ENCODE results near the gene L3HYPDH. TPM values are rescaled to one million over a fixed set of nuclear protein-coding genes. Genes with fewer than 3 reads are reported as not detected.

Gene L3HYPDH
- total and polyA plus RNA-seq, 2 of the 13 experiments (the other 11 are each of a cell fraction or from before 2014, with no cell fraction given): 30.5 to 36.6 TPM

DNA sequence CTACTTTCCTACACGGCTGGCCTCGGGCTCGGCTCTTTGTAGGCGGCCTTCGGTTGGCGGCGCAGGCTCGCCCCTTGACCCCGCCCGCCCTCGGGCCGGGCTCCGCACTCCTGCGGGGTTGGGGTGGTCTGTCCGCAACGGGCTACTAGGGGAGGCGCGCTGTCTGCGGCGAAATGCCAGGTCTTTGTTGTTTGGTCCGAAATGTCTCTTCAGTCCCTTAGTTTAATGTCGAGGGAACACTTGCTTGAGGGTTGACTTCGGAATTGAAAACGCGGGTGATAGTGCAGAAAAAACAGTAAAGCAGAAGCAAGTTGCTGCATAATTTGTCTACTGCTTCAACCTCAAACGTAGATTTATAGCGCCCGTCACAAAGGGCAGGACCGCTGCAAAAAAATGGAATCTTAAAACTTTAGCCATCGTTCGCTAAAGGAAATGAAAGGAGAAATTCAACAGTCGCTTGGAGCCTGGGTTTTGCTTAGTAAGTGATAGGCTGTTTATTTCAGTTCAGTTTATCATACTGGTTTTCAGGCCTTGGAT, 499 bp upstream of the L3HYPDH start (continued):
- TF ChIP-seq TEAD3 (CRISPR knock-in tag; optimal IDR thresholded peaks at IDR 0.05; ENCODE audit: borderline replicate concordance) (no peak), ZNF207 (IDR thresholded peaks at IDR 0.05; ENCODE audit: borderline replicate concordance) (no peak), EEA1 (CRISPR knock-in tag; IDR thresholded peaks at IDR 0.05; ENCODE audit: borderline replicate concordance) (no peak), PAX8 (CRISPR knock-in tag; IDR thresholded peaks at IDR 0.05; ENCODE audit: borderline replicate concordance) (no peak), SMAD3 (CRISPR knock-in tag; IDR thresholded peaks at IDR 0.05) (no peak), RFXAP (CRISPR knock-in tag; IDR thresholded peaks at IDR 0.05; ENCODE audit: borderline replicate concordance) (no peak)
- TF ChIP-seq, protein P1, sequence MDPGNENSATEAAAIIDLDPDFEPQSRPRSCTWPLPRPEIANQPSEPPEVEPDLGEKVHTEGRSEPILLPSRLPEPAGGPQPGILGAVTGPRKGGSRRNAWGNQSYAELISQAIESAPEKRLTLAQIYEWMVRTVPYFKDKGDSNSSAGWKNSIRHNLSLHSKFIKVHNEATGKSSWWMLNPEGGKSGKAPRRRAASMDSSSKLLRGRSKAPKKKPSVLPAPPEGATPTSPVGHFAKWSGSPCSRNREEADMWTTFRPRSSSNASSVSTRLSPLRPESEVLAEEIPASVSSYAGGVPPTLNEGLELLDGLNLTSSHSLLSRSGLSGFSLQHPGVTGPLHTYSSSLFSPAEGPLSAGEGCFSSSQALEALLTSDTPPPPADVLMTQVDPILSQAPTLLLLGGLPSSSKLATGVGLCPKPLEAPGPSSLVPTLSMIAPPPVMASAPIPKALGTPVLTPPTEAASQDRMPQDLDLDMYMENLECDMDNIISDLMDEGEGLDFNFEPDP (CRISPR knock-in tag; conservative IDR thresholded peaks at IDR 0.05): no peak

DNA sequence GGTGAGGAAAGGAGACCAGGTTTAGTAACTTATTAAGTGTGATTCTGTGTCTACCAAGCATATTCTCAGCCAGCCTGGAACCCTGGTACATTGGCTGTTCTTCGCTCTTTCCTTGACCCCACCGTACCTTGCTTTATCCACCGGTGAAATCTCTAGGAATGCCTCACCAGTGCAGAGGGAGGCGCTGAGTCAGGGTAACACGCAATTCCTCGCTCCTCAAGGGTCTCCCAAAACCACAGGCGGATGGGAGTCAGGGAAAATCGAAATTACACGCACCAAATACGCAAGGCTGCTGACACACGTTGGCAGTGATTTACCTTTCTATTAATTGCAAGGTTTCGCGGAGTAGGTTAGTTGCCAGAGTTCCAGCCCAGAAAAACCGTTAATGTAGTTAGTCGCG, 845 bp downstream of the L3HYPDH start:
- FAIRE-seq (no peak), DNase-seq (ENCODE audit: low spot score) (no peak)
- no TSS peak for BruUV-seq (replicated peaks)
- TF ChIP-seq, protein P2, sequence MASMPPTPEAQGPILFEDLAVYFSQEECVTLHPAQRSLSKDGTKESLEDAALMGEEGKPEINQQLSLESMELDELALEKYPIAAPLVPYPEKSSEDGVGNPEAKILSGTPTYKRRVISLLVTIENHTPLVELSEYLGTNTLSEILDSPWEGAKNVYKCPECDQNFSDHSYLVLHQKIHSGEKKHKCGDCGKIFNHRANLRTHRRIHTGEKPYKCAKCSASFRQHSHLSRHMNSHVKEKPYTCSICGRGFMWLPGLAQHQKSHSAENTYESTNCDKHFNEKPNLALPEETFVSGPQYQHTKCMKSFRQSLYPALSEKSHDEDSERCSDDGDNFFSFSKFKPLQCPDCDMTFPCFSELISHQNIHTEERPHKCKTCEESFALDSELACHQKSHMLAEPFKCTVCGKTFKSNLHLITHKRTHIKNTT (CRISPR knock-in tag; IDR thresholded peaks at IDR 0.05): no peak
- TF ChIP-seq JUND (CRISPR knock-in tag; IDR thresholded peaks at IDR 0.05): 0 out of 2 replicates have a peak, but pooled peaks have one; percentile 16
- TF ChIP-seq, protein P3, sequence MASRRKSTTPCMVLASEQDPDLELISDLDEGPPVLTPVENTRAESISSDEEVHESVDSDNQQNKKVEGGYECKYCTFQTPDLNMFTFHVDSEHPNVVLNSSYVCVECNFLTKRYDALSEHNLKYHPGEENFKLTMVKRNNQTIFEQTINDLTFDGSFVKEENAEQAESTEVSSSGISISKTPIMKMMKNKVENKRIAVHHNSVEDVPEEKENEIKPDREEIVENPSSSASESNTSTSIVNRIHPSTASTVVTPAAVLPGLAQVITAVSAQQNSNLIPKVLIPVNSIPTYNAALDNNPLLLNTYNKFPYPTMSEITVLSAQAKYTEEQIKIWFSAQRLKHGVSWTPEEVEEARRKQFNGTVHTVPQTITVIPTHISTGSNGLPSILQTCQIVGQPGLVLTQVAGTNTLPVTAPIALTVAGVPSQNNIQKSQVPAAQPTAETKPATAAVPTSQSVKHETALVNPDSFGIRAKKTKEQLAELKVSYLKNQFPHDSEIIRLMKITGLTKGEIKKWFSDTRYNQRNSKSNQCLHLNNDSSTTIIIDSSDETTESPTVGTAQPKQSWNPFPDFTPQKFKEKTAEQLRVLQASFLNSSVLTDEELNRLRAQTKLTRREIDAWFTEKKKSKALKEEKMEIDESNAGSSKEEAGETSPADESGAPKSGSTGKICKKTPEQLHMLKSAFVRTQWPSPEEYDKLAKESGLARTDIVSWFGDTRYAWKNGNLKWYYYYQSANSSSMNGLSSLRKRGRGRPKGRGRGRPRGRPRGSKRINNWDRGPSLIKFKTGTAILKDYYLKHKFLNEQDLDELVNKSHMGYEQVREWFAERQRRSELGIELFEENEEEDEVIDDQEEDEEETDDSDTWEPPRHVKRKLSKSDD (CRISPR knock-in tag; IDR thresholded peaks at IDR 0.05; ENCODE audit: low read depth): no peak
- no peak for TF ChIP-seq KDM5A (IDR thresholded peaks at IDR 0.05; ENCODE audit: borderline replicate concordance, low read length)
- TF ChIP-seq, protein P4, sequence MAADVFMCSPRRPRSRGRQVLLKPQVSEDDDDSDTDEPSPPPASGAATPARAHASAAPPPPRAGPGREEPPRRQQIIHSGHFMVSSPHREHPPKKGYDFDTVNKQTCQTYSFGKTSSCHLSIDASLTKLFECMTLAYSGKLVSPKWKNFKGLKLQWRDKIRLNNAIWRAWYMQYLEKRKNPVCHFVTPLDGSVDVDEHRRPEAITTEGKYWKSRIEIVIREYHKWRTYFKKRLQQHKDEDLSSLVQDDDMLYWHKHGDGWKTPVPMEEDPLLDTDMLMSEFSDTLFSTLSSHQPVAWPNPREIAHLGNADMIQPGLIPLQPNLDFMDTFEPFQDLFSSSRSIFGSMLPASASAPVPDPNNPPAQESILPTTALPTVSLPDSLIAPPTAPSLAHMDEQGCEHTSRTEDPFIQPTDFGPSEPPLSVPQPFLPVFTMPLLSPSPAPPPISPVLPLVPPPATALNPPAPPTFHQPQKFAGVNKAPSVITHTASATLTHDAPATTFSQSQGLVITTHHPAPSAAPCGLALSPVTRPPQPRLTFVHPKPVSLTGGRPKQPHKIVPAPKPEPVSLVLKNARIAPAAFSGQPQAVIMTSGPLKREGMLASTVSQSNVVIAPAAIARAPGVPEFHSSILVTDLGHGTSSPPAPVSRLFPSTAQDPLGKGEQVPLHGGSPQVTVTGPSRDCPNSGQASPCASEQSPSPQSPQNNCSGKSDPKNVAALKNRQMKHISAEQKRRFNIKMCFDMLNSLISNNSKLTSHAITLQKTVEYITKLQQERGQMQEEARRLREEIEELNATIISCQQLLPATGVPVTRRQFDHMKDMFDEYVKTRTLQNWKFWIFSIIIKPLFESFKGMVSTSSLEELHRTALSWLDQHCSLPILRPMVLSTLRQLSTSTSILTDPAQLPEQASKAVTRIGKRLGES (CRISPR knock-in tag; IDR thresholded peaks at IDR 0.05; ENCODE audit: borderline replicate concordance): no peak

More for the DNA sequence above, 845 bp downstream of the L3HYPDH start:
- Histone ChIP-seq H3K27me3 (ENCODE audit: control insufficient read depth in 1 of 2, insufficient read depth in 2 of 2, low read length in 2 of 2) (peaks cover 0 to 4% of the 10 kb centered on the region in 2 experiments; a peak in 1 of 5 replicates), H3K79me2 (ENCODE audit: insufficient read depth, low read length) (peaks cover 47% of the 10 kb centered on the region), H3K4me1 (ENCODE audit: insufficient read depth, low read length) (peaks cover 46% of the 10 kb centered on the region), H2AFZ (ENCODE audit: low read length) (no peak overlapping the region), H3K36me3 (replicated peaks in 1 of 2; ENCODE audit: control insufficient read depth in 1 of 2, insufficient read depth in 2 of 2, low read length in 2 of 2) (peaks cover 0 to 3% of the 10 kb centered on the region in 2 experiments; a peak in 3 of 5 replicates), H3K27ac (ENCODE audit: extremely low read length, insufficient read depth, low read length) (peak overlapping the region; percentile 96), H3K4me3 (replicated peaks in 1 of 3; ENCODE audit: insufficient read depth in 1 of 3, low read depth in 2 of 3, low read length in 3 of 3) (peak overlapping the region; percentile 78 to 87 (median 83)), H3K9me3 (ENCODE audit: low read length) (no peaks in the 10 kb centered on the region), H3K4me2 (ENCODE audit: low read depth, low read length) (peak overlapping the region; percentile 93), H4K20me1 (ENCODE audit: insufficient read depth, low read length) (peaks cover 12% of the 10 kb centered on the region), H3K9ac (ENCODE audit: insufficient read depth, low read depth, low read length) (peak overlapping the region; percentile 97)
- ChIA-PET POLR2A (interaction anchor here (1.2 to 1.7 kb wide), 5 partner anchors 8 to 268 kb away, joined by 3 to 18 read pairs (median 6); partner anchors contain the start of gene GPR135), CTCF (ENCODE audit: low intra/inter-chr PET ratio, low total read pairs) (no interaction called here)
- 4% methylated on average over 5 of the region's 16 CpGs for WGBS (ENCODE audit: low lambda C conversion rate)
- intact Hi-C loops (cut with micrococcal nuclease; ENCODE audit: unreplicated experiment) (no loop called here), in situ Hi-C loops (cut with HindIII; ENCODE audit: extremely low pct_ligation_motif_present, low pct_unique_long_range_greater_than_20kb) (no loop called here)
- ATAC-seq: peak; percentile 2
